Body of pancreas (tissue), 4 donors: ENCODE results near the gene ZNF532. TPM values are rescaled to one million over a fixed set of nuclear protein-coding genes. Genes with fewer than 3 reads are reported as not detected.

ENCODE experiments used
- ATAC-seq: fragments of 150-250 bp; one replicate; pipeline ENCODE4 v1.9.1; 2016
- DNase-seq, 4 donors: peaks; one replicate each; pipeline ENCODE4 v3.0.0-alpha.2; 2019
- H3K27ac ChIP-seq, 4 donors: fragments of 200-600 bp; sonication (generic); 1 replicate in 3 of 4; 2 replicates in 1 of 4; pipeline versions ENCODE4 v1.5.1 to v1.6.1; 2016 to 2019; ENCODE audit warnings: mild to moderate bottlenecking in 1 of 4, mixed read lengths in 1 of 4, moderate library complexity in 1 of 4
- H3K27me3 ChIP-seq, 2 donors: fragments of 200-600 bp; sonication (generic); one replicate each; pipeline ENCODE4 v1.6.0; 2016; ENCODE audit warnings: mild to moderate bottlenecking in 1 of 2
- H3K36me3 ChIP-seq, 2 donors: fragments of 200-600 bp; sonication (generic); replicated peaks in 1 of 2; 2 replicates each; pipeline ENCODE4 v1.5.1; 2016; ENCODE audit warnings: low read depth in 2 of 2; ENCODE audit not compliant: insufficient read depth in 1 of 2
- H3K4me1 ChIP-seq: fragments of 200-600 bp; sonication (generic); one replicate; pipeline ENCODE4 v1.6.0; 2016
- H3K4me3 ChIP-seq, 2 donors: fragments of 200-600 bp; sonication (generic); 1 replicate in 1 of 2; 2 replicates in 1 of 2; pipeline ENCODE4 v1.5.1; 2016 to 2019
- H3K9me3 ChIP-seq, 3 donors: fragments of 200-600 bp; sonication (generic); 1 replicate in 2 of 3; 2 replicates in 1 of 3; pipeline ENCODE4 v1.5.1; 2016
- POLR2A ChIP-seq, 3 donors: fragments of 450-650 bp; IDR thresholded peaks; one replicate each; pipeline ENCODE4 v1.6.1; 2016; ENCODE audit warnings: antibody characterized with exemption in 3 of 3, mild to moderate bottlenecking in 2 of 3
- WGBS, 2 donors: methylation state at CpG; one replicate each; pipeline ENCODE4 v1.1.5; 2017; 5-methylcytosine and 5-hydroxymethylcytosine counted together
- intact Hi-C: fragments of 100-400 bp; cut with DNase I; formaldehyde crosslinking; loops from one replicate; pipeline ENCODE4 v1.15.1; 2023
- total RNA-seq, 2 donors: library from RNA; depleted of rRNA; stranded (reverse); fragments of >200 nt; gene quantifications; one replicate each; pipeline ENCODE4 v1.1.0, GENCODE V29; 2016
- TF ChIP-seq, protein P1 (sequence below), 7 experiments: fragments of 450-650 bp in 4 of 7; fragments of 200-600 bp in 3 of 7; sonication (generic) in 3 of 7; IDR thresholded peaks; one replicate each; pipeline ENCODE4 v1.5.1; 2016 to 2019; ENCODE audit warnings: antibody characterized with exemption in 7 of 7

Gene ZNF532
- total RNA-seq, 2 donors from 2014 or later = 12.2 to 52.1 TPM

- Histone ChIP-seq H3K36me3 (no peaks in the 10 kb centered on the region), H3K9me3 (no peaks in the 10 kb centered on the region), H3K27me3 (no peaks in the 10 kb centered on the region), H3K4me3 (no peak overlapping the region), H3K4me1 (peaks cover 10% of the 10 kb centered on the region), H3K27ac (no peak overlapping the region)
- TF ChIP-seq, protein P1, sequence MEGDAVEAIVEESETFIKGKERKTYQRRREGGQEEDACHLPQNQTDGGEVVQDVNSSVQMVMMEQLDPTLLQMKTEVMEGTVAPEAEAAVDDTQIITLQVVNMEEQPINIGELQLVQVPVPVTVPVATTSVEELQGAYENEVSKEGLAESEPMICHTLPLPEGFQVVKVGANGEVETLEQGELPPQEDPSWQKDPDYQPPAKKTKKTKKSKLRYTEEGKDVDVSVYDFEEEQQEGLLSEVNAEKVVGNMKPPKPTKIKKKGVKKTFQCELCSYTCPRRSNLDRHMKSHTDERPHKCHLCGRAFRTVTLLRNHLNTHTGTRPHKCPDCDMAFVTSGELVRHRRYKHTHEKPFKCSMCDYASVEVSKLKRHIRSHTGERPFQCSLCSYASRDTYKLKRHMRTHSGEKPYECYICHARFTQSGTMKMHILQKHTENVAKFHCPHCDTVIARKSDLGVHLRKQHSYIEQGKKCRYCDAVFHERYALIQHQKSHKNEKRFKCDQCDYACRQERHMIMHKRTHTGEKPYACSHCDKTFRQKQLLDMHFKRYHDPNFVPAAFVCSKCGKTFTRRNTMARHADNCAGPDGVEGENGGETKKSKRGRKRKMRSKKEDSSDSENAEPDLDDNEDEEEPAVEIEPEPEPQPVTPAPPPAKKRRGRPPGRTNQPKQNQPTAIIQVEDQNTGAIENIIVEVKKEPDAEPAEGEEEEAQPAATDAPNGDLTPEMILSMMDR (IDR thresholded peaks at IDR 0.05) = no peak
- no peak for TF ChIP-seq POLR2A (IDR thresholded peaks at IDR 0.05)
- ATAC-seq = no peak
- WGBS, 2 donors = 68 to 85% methylated on average over 11 of the region's 11 CpGs
- intact Hi-C loops = no loop called here
- DNase-seq = no peak
Measured at GRCh38 chr18:58842978-58843687, 21.5 kb upstream of the ZNF532 start.

- ATAC-seq = no peak
- Histone ChIP-seq H3K27ac (no peak overlapping the region), H3K9me3 (no peaks in the 10 kb centered on the region), H3K4me3 (no peak overlapping the region), H3K4me1 (peaks cover 10% of the 10 kb centered on the region), H3K27me3 (no peaks in the 10 kb centered on the region), H3K36me3 (no peaks in the 10 kb centered on the region)
- DNase-seq = no peak
- intact Hi-C loops = no loop called here
- WGBS, 2 donors = 79 to 80% methylated on average over 2 of the region's 2 CpGs
- TF ChIP-seq POLR2A (IDR thresholded peaks at IDR 0.05) = no peak
- TF ChIP-seq, protein P1 (IDR thresholded peaks at IDR 0.05) = no peak
Measured at GRCh38 chr18:58843688-58844035, 21.0 kb upstream of the ZNF532 start.

GRCh38 chr18:58844871-58845270, 19.8 kb upstream of the ZNF532 start:
- ATAC-seq (no peak), DNase-seq (no peak)
- H3K9me3 ChIP-seq = no peaks in the 10 kb centered on the region
- no peaks in the 10 kb centered on the region for H3K36me3 ChIP-seq
- intact Hi-C loops = no loop called here
- H3K27ac ChIP-seq = no peak overlapping the region
- no peak overlapping the region for H3K4me3 ChIP-seq
- 70 to 81% methylated on average over 4 of the region's 4 CpGs for WGBS, 2 donors
- H3K4me1 ChIP-seq = peaks cover 10% of the 10 kb centered on the region
- TF ChIP-seq, protein P1 (IDR thresholded peaks at IDR 0.05) = no peak
- TF ChIP-seq POLR2A (IDR thresholded peaks at IDR 0.05) = no peak
- no peaks in the 10 kb centered on the region for H3K27me3 ChIP-seq

- intact Hi-C loops = no loop called here
- 85 to 87% methylated on average over 15 to 17 of the region's 17 CpGs for WGBS, 2 donors
- no peak overlapping the region for H3K27ac ChIP-seq
- ATAC-seq = no peak
- peaks cover 17% of the 10 kb centered on the region for H3K4me1 ChIP-seq
- TF ChIP-seq, protein P1 (IDR thresholded peaks at IDR 0.05) = no peak
- TF ChIP-seq POLR2A (IDR thresholded peaks at IDR 0.05) = no peak
- no peak overlapping the region for H3K4me3 ChIP-seq
- H3K36me3 ChIP-seq = no peaks in the 10 kb centered on the region
- H3K27me3 ChIP-seq = no peaks in the 10 kb centered on the region
- H3K9me3 ChIP-seq = no peaks in the 10 kb centered on the region
- DNase-seq = no peak
Measured at GRCh38 chr18:58845928-58846724, 18.6 kb upstream of the ZNF532 start.
